ENCODE measurements around the gene CRADD. TPM values are rescaled to one million over a fixed set of nuclear protein-coding genes. Genes with fewer than 3 reads are reported as not detected.
A peak's percentile ranks its signal among the peaks of the same experiment; 100 is the strongest.

The CRADD gene
- total RNA-seq, 1 donor from 2014 or later, result 17.1 TPM

GRCh38 chr12:93722835-93723567 lies 45.8 kb downstream of the CRADD start:
- DNase-seq, result no peak
- TF ChIP-seq, protein P1, sequence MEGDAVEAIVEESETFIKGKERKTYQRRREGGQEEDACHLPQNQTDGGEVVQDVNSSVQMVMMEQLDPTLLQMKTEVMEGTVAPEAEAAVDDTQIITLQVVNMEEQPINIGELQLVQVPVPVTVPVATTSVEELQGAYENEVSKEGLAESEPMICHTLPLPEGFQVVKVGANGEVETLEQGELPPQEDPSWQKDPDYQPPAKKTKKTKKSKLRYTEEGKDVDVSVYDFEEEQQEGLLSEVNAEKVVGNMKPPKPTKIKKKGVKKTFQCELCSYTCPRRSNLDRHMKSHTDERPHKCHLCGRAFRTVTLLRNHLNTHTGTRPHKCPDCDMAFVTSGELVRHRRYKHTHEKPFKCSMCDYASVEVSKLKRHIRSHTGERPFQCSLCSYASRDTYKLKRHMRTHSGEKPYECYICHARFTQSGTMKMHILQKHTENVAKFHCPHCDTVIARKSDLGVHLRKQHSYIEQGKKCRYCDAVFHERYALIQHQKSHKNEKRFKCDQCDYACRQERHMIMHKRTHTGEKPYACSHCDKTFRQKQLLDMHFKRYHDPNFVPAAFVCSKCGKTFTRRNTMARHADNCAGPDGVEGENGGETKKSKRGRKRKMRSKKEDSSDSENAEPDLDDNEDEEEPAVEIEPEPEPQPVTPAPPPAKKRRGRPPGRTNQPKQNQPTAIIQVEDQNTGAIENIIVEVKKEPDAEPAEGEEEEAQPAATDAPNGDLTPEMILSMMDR (IDR thresholded peaks at IDR 0.05), result no peak
- intact Hi-C loops (cut with DNase I), result no loop called here

DNA sequence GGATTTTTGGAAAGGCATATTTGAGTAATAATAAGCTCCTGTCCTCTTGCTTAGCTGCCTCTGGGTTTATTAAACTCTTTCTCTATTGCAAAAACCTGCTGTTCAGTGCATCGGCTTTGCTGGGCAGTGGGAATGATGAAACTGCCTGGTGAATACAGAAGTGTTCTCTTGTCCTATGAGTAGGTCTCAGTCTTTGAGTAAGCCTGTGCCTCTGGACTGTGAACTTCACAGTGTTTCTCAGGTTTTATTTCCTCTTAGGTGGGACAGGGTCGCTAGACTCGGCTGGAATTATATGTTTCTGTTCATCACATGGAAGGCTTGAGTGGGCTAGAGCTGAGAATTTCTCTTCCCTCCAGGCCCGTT lies 46.4 kb downstream of the CRADD start:
- H3K4me1 ChIP-seq, result no peaks in the 10 kb centered on the region
- TF ChIP-seq, protein P1 (IDR thresholded peaks at IDR 0.05), result no peak
- peaks cover 4% of the 10 kb centered on the region for H3K9me3 ChIP-seq
- DNase-seq, result no peak
- ATAC-seq, result no peak
- H3K4me3 ChIP-seq, result no peak overlapping the region
- no peak overlapping the region for H3K27ac ChIP-seq
- no peaks in the 10 kb centered on the region for H3K27me3 ChIP-seq
- intact Hi-C loops (cut with DNase I), result no loop called here
- H3K36me3 ChIP-seq, result no peaks in the 10 kb centered on the region

More at GRCh38 chr12:93722835-93723567, 45.8 kb downstream of the CRADD start:
- H3K27me3 ChIP-seq, result no peaks in the 10 kb centered on the region
- H3K9me3 ChIP-seq, result peaks cover 4% of the 10 kb centered on the region
- no peak for ATAC-seq
- no peaks in the 10 kb centered on the region for H3K4me1 ChIP-seq
- H3K4me3 ChIP-seq, result no peak overlapping the region
- H3K27ac ChIP-seq, result no peak overlapping the region
- no peaks in the 10 kb centered on the region for H3K36me3 ChIP-seq

GRCh38 chr12:93725531-93725930 lies 48.4 kb downstream of the CRADD start:
- no peaks in the 10 kb centered on the region for H3K27me3 ChIP-seq
- H3K4me3 ChIP-seq, result no peak overlapping the region
- H3K27ac ChIP-seq, result no peak overlapping the region
- no peaks in the 10 kb centered on the region for H3K4me1 ChIP-seq
- H3K9me3 ChIP-seq, result peaks cover 4% of the 10 kb centered on the region
- intact Hi-C loops (cut with DNase I), result no loop called here
- no peak for ATAC-seq
- H3K36me3 ChIP-seq, result no peaks in the 10 kb centered on the region
- TF ChIP-seq, protein P1 (IDR thresholded peaks at IDR 0.05), result no peak
- no peak for DNase-seq

GRCh38 chr12:93727195-93727811 lies 50.1 kb downstream of the CRADD start:
- no peak overlapping the region for H3K4me3 ChIP-seq
- DNase-seq, result no peak
- ATAC-seq, result peak; percentile 31
- H3K27me3 ChIP-seq, result no peaks in the 10 kb centered on the region
- H3K9me3 ChIP-seq, result peaks cover 3% of the 10 kb centered on the region
- H3K4me1 ChIP-seq, result no peaks in the 10 kb centered on the region
- TF ChIP-seq, protein P1 (IDR thresholded peaks at IDR 0.05), result no peak
- H3K36me3 ChIP-seq, result no peaks in the 10 kb centered on the region
- intact Hi-C loops (cut with DNase I), result no loop called here
- H3K27ac ChIP-seq, result no peak overlapping the region

- no peak overlapping the region for H3K27ac ChIP-seq
- no peaks in the 10 kb centered on the region for H3K27me3 ChIP-seq
- ATAC-seq, result no peak
- H3K4me3 ChIP-seq, result no peak overlapping the region
- no peak for DNase-seq
- H3K4me1 ChIP-seq, result no peaks in the 10 kb centered on the region
- H3K9me3 ChIP-seq, result no peaks in the 10 kb centered on the region
- intact Hi-C loops (cut with DNase I), result no loop called here
- no peaks in the 10 kb centered on the region for H3K36me3 ChIP-seq
- TF ChIP-seq, protein P1 (IDR thresholded peaks at IDR 0.05), result no peak
Measured at GRCh38 chr12:93727911-93728310, 50.7 kb downstream of the CRADD start.

Measured in upper lobe of right lung (tissue), 1 donor.